8988T (cell line): ENCODE results near the gene LAMA3.

Experiments used
- DNase-seq: peaks from one replicate; pipeline ENCODE4 v3.0.0; 2011

Gene LAMA3, protein sequence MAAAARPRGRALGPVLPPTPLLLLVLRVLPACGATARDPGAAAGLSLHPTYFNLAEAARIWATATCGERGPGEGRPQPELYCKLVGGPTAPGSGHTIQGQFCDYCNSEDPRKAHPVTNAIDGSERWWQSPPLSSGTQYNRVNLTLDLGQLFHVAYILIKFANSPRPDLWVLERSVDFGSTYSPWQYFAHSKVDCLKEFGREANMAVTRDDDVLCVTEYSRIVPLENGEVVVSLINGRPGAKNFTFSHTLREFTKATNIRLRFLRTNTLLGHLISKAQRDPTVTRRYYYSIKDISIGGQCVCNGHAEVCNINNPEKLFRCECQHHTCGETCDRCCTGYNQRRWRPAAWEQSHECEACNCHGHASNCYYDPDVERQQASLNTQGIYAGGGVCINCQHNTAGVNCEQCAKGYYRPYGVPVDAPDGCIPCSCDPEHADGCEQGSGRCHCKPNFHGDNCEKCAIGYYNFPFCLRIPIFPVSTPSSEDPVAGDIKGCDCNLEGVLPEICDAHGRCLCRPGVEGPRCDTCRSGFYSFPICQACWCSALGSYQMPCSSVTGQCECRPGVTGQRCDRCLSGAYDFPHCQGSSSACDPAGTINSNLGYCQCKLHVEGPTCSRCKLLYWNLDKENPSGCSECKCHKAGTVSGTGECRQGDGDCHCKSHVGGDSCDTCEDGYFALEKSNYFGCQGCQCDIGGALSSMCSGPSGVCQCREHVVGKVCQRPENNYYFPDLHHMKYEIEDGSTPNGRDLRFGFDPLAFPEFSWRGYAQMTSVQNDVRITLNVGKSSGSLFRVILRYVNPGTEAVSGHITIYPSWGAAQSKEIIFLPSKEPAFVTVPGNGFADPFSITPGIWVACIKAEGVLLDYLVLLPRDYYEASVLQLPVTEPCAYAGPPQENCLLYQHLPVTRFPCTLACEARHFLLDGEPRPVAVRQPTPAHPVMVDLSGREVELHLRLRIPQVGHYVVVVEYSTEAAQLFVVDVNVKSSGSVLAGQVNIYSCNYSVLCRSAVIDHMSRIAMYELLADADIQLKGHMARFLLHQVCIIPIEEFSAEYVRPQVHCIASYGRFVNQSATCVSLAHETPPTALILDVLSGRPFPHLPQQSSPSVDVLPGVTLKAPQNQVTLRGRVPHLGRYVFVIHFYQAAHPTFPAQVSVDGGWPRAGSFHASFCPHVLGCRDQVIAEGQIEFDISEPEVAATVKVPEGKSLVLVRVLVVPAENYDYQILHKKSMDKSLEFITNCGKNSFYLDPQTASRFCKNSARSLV (N-terminal part only)

DNA sequence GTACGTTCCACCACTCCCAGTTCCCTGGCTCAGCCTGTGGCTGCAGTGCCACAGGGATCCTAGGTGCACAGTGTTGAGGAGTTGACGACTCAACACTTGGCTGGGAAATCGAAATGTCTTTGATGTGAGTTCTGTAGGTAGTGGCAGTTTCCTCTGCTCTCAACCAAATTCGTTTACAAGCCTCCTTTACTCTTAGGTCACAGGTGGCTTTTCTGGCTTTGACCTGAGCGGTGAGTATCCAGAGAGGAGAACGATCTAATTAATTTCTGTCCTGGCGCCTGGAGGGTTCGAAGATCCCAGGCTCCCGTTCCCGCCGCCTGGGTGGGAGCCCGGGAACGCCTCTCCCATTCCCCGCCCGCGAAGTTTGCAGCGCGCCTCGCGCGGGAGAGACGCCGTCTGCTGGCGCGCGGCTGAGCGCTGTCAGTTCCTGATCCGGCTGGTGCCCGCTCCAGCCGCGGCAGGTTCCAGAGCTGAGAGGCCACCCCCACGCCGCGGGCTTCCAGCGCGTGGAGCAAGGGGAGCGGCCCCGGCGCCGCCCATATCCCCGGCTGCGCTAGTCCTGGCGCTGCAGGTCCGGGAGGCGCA, at the start of gene LAMA3:
Gene LAMA3 (plus strand): TSS at position 423 of the 585 bp plus-strand sequence. CDS start 231 bp downstream, outside the sequence.
- peak; percentile 98 for DNase-seq

DNA sequence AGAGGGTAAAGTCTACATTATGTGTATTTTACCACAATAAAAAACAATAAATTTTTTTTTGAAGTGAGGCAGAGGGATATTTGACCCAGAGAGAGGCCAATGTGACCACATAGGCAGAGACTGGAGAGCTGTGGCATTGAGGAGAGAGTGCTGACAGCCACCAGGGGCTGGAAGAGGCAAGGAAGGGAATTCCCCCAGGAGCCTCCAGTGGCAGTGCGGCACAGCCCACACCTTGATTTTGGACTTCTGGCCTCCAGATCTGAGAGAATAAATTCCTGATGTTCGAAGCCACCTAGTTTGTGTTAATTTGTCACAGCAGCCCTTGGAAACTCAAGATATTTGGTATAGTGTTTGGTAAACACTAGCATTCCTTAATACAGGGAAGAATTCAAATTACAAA, 49.2 kb upstream of the LAMA3 start:
- DNase-seq: no peak

DNA sequence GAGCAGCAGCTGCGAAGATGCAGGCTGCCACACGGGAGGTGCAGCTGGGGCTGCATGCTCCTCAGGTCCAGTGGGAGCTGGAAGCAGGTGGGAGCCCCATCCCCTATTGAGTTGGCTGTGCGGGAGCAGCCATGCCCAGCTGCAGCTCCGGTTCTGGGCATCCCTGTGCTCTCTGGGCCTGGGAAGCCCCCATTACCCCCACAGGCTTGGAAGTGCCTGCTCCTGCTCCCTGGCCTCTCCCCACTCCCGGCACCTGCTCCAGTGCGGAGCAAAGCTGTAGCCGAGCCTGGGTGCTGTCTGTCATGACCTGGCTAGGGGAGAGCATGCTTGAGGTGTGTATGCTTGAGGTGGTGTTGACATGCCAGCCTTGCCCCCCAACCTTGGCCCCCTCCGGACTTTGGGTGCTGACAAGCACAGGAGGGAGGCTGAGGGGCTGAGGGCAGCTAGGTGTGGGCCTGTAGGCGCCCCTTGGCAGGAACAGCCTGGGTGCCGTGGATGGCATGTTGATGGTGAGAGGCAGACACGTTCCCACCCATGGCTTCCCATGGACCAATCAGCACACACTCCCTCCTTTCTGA, 48.0 kb upstream of the LAMA3 start:
- DNase-seq: no peak

DNA sequence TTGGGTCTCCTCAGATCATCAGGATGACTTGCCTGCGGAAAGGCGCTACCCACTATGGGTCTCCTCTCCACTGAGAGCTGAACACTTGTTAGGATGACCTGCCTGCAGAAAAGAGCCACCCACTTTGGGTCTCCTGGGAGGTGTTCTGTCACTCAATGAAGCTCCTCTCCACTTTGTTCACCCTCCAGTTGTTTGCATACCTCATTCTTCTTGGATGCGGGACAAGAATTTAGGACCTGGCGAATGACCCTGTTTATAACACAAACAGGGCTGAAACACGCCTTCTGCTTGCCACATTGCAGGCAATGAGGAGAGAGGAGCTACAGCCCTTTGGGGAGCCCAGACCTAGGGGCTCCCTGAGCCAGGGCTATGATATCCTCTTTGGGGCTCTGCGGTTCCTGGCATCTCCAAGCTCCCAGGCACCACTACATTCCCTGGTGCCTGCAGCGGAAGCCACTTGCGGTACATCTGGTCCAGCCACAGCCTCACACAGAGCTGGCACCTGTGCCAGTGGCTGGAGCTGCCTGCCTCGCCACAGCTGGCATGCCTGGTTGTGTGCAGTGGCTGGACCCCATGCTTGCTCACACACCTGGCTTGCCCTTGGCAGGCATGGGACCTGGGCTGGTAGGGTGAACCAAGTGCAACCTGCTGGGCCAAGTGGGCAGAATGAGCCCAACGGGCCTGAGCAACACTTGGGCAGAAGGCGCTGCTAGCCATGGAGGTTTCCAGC, 47.2 kb upstream of the LAMA3 start:
- no peak for DNase-seq

DNA sequence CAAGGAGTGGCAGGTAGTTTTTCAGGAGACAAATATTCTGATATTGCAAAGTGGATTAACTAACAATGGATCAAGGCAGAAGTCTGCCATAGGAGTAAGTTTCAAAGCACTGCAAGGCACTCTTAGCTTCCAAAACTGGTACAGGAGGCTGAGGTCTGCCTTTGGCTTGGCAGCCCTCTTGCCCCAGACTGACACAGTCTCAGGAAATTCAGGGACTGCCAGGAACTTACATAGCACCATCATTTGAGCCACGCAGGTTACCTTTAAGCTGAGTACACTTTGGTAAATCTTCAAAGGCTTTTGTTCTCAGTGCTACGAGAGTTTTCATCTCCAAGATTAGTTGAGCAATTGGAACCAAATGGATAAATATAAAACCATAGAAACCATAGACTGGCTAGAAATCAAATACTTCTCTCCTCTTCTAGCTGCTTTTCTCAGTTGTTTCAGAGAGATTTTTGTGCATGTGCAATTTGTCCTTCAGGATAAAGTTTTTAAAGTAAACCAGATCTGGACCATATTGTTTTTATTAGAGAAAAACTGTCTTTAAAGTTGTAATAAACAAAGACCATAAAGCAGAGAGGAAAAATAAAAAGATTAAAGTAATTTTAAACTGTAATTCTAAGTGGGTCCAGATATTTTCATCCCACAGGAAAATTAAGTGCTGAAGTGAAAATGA, 45.3 kb upstream of the LAMA3 start:
- DNase-seq: no peak

DNA sequence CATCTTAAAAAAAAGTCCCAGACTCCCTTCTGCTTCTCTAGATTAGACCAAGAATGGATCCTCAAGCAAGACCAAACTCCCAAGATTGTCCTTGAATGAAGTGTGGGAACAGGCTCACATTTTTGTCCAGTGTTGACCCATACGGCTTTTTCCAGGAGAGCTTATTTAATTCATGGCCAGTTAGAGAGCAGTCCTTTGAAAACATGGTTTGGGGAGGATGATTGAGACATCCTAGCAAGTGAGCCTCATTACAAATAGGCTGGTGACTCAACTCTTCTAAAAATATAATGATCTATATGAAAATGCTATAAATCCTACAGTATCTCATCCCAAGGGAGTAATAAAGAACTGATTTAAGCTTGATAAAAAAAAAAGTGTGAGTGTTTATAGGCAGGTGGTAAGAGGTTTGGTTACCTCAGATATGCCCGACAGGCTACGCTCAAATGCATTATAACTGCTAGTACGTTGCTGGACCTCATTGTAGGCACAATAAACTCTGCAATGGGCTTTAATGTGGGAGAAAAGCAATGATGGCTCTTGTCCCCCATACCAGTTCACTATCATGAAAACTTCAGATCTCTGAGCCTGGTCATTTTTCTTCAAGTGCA, 43.6 kb upstream of the LAMA3 start:
- no peak for DNase-seq

DNA sequence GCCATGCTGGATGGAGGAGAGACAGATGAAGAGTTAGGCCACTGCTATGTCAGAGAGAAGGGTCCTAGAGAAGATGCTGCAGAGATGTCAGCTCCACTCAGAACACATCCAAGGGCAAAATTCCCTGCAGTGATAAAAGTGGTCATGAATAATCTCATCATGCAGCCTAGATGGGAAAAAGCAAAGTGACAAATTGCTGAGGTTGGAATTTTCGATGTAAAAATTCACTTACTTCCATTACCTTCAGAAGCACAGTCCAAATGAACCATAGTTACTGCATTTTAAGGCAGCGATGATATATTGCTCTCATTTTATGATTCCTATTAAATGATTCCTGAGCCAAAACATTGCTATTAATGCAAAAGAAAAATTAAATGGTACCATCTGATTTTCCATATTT, 43.0 kb upstream of the LAMA3 start:
- DNase-seq: no peak

DNA sequence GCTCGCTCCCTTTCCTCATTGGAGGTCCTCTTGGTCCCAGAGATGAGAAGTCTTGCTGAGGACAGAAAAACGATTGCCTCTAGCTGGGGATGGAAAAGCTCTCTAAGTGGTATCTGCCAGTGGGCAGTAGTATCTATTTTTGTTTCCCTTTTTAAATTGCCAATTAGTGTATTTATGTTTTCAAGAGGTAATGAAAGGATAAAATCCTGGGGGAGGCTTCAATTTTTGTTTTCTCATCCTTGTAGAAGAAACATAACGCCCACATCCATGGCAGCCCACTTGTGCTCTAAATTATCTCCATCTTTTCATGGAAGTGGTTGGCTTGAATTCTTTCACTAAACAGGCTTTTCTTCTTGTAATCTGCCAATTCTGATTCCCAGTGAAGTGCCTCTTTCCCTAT, 40.8 kb upstream of the LAMA3 start:
- no peak for DNase-seq

DNA sequence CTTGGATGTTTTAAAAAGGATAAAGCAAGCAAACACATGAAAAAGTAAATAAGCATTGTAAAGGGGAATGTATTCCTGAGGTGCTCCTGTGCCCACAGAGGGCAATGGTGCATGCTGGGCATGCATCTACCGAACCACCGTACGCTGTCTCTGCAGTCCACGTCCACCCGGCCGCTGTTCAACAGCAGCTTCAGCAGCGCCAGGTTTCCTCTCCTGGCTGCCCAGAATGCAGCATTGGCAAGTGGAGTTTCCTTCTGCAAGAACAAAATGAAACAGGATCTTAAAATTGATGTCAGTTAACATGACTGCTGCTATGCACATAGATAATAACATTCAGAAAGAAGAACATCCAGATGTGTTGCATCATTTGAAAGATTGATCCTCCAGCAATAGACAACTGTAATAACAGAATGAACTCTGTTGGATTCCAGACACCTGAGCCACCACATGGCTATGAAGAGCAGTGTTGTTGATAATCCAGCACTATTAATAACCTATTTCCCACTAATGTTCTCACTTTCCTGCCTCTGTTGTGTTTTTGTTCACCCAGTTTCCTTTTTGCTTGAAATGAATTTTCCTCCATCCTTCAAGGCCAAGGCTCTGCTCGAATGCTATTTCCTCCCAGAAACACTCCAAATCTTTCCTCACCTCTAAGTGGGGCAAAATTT, 40.2 kb upstream of the LAMA3 start:
- DNase-seq: no peak

DNA sequence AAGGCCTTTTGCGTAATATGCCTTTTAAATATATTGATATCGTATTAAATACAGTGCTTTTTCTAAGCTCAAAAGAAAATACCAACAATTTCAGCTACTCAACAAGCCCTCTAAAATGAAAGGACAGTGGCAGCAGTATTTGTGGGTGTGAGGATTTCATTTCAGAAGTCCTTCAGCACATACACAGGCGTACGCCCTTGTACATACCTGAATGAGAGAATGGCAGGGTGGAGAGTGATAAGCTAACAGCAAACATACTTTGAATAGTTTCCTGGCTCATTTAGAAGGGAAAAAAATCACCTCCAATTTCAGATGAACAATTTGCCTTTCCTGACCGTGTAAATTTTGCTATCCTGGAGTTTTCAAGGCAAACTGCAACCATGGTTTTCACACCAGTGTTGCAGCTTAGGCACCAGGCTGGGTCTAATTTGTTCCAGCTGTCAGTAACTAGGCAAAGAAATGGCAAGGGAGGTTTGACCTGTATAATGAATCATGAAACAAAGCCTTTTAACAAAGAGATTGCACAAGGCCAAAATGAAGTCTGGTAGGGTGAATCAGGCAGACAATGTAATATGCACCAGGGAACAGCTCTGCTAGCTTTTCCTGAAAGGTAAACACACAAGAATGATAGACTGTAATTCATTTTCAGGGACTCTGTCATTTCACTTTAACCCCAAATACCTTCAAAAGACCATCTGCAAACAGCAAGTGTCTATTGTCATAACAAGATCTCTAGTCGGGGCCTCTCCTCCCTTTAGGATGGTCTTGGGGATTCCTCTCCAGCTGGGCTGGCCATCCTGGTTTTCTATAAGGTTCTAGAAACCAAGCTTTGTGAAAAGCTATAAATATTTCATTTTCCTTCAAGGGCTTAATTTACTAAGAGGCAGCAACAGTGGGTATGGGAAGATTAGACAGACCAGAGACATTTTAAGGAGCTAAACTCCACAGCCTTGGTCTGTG, 38.0 kb upstream of the LAMA3 start:
- DNase-seq: no peak

DNA sequence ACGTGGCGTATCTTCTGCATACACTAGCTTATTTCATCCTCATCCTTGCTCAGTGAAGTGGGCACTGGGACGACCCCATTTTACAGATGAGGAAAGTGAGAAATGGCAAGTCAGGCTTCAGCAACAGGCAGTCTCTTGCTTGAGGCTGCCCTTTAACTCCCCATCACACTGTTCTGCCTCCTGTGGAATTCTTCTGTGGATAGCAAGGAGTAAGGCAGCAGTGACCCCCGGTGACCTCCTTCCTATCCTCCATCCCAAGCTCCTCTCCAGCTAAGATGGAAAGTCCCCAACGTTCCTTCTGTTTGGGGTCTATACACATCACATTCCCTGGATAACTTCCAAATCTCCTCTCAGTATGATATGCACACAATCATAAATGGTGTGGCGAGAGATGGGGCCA, 37.0 kb upstream of the LAMA3 start:
- no peak for DNase-seq

DNA sequence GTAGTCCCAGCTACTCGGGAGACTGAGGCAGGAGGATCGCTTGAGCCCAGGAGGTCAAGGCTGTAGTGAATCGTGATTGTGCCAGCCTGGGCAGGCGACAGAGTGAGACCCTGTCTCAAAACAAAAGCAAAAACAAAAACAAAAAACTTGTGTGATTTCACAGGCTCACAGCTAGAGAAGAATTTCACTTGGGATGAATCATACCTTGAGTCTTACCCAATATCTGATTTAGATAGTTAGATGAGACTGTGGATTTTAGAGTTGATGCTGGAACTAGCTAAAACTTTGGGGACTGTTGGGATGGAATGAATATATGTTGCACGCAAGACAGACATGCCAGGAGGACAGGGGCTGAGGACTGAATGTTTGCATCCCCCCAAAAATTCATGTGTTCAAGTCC, 31.0 kb upstream of the LAMA3 start:
- no peak for DNase-seq

DNA sequence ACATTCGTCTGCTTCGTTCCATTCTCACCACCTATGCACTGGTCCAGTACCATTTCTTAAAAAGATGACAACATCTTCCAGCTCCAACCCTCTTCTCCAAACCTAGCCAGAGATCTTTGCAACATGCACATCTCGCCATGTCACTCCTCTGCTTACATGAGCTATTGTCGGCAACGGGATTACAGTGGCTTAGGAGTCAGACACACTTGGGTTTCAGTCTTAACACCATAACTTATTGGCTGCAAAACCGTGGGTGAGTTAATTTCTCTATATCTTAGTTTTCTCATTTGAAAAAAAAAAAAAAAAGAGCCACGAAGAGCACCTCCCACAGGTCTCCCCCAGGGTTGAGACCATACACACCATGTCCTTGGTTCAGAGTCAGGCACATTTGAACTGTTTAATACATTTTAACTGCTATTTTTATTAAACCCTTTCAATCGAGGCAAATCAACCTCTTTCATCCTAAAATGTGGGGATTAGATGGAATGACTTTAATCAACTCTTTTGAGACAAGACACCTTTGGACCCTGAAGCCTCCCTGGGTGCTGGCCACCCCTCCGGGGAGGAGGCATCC, 27.4 kb upstream of the LAMA3 start:
- no peak for DNase-seq

DNA sequence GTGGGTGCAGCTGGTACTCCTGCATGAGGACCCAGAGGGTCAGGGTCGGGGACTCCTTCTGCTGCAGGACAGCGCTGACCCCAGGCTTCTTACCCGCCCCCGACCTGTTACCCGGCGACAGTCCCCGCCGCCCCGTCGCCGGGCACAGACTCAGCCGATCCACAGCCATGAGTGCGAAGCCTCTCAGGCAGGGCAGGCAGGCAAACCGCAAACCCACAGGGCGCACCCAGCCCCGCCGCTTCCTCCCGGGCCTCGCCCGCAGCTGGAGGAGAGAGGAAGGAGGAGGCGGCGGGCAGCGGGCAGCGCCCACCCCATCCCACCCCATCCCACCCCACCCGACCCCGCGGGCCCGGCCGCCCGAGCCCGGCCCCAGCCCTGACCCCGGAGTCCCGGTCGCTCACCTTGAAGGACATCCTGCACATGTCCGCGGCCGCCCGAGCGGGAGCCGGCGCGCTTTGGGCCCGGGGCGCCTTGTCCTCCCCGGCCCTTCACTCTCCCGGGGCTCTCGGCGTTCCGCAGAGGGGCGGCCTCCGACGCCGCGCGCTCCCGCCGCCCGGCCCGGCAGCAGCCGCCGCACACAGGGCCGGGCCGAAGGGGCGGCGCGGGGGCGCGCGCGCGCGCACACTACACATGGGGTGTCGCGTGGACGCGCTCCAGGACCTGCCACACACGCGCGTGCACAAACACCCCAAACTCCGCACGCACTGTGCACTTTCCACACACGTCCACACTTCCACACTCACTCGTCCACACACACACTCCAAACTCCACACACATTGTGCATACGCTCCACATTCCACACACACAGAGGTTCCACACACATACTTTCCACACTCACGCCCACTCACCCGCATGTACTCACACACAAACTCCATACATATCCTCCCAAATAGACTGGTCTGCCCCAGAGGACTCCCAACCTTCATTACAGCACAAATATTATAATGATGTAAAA, 26.7 kb upstream of the LAMA3 start, which contains the start of gene ANKRD29:
Gene ANKRD29 (minus strand): TSS at position 603 of the 955 bp plus-strand sequence. CDS start 181 bp downstream, at position 422.
- DNase-seq: peak; percentile 98

DNA sequence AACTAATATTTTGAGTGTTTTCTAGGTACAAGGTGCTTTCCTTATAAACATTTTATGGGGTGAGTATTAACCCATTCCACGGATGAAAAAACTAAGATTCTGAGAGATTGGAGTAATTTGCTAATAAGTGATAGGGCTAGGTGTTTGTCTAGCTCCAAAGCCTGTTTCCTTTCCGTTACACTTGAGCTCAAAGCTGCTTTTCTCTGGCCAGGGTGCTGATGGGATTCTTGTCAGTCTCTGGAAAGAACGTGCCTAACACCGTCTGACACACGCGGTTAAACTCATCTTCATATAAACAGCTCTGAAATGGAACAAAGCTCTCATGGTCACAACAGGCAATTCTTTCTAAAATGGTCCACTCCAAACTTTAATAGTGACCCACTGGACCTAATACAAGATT, 24.6 kb upstream of the LAMA3 start:
- DNase-seq: no peak

DNA sequence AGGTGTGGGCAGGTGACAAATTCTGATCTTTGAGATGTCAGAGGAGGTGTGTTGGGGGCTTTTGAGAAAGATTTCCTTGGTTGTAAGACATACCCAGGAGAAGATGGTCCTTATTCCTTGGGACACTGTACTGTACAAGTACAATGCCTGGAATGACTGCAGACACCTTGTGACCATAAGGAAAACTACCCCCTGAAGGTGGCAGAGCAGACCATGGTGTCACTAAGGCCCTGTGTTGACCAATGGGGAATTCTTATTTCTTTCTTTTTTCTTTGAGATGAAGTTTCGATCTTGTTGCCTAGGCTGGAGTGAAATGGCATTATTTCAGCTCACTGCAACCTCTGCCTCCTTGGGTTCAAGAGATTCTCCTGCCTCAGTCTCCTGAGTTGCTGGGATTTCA, 22.1 kb upstream of the LAMA3 start:
- DNase-seq: peak; percentile 82

DNA sequence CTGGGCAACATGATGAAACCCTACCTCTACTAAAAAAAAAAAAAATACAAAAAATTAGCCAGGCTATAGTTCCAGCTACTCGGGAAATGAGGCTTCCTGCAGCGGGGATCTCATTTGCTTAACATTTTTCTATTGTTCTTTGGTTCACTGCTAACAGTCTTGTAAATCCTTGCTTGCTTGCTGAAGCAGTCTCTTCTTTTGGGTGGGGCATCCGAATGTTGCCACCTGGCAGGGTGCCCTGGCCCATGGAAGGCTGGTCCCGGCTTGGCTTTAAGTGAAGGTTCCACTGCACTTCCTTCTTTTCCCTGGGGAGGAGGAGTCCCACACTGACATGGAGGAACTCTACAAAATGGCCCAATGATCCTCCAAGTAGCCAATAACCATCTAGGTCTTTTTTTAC, 20.5 kb upstream of the LAMA3 start:
- no peak for DNase-seq
